ENCODE data around the gene MORC2.

MORC2 gene

DNA sequence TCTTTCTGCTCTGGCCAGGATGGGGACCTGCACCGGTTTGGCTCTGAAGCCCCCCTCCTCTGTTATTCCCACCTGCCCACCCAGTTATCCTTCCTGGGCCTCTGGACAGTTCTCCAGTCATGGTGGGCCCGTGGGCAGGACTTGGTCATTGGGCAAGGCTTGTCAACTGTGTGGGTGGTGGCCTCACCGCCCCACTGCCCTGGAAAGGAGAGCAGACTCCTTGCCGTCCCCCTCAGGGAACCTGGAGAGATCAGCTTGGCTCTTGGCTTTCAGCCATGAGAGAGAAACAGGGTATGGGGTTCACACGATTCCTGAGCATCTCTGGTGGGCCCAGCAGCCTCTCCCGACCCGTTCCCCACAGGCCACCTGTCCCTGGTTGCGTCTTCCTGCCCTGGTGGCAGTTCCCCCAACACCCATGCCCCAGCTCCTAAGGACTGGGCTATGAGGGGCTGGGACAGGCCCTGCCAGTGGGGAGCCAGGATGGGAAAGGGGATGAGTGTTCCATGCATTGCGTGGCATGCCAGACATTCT is 92.3 kb downstream of the MORC2 start:
- TF ChIP-seq CTCF (IDR thresholded peaks at IDR 0.05; ENCODE audit: borderline replicate concordance, insufficient read depth, low read depth, low read length), result no peak
- no peak overlapping the region for H3K4me3 ChIP-seq (ENCODE audit: low read depth, low read length)

DNA sequence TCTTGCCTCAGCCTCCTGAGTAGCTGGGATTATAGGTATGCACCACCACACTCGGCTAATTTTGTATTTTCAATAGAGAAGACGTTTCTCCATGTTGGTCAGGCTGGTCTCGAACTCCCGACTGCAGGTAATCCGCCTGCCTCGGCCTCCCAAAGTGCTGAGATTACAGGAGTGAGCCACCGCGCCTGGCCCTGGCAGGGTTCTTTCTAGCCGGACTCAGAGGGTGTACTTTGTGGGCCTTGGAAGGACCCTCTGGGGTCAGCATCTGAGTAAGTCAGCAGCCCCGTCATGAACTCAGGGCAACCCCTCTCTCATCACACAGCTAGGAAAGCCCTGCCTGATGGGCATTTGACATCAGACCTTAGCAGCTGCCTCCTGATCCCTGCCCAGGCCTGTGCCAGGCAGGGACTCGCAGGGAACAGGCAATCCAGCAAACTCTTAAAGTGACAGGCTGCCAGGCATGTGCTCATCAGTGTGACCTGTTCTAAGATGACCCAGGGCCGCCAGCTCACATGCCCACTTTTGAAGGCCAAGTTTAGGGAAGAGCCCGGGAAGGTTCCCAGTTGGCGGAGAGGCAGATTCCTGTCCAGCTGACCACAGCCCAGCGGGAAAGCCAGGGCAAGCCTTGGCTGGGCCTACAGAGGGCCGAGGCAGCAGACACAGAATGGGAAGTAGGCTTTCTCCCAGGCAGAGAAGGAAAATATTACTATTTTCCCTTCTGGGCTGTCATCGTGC is 92.9 kb downstream of the MORC2 start:
- H3K4me3 ChIP-seq (ENCODE audit: low read depth, low read length), result no peak overlapping the region
- TF ChIP-seq CTCF (IDR thresholded peaks at IDR 0.05; ENCODE audit: borderline replicate concordance, insufficient read depth, low read depth, low read length), result no peak
